DMS 273 (cell line): Measurements from ENCODE around the gene MYO9B.
A peak's percentile ranks its signal among the peaks of the same experiment; 100 is the strongest.

Source experiments
- DNase-seq: peaks from one replicate; lab custom pipeline; 2025; ENCODE audit not compliant: unreplicated experiment; lab: John Stamatoyannopoulos, UW

The MYO9B gene

DNA sequence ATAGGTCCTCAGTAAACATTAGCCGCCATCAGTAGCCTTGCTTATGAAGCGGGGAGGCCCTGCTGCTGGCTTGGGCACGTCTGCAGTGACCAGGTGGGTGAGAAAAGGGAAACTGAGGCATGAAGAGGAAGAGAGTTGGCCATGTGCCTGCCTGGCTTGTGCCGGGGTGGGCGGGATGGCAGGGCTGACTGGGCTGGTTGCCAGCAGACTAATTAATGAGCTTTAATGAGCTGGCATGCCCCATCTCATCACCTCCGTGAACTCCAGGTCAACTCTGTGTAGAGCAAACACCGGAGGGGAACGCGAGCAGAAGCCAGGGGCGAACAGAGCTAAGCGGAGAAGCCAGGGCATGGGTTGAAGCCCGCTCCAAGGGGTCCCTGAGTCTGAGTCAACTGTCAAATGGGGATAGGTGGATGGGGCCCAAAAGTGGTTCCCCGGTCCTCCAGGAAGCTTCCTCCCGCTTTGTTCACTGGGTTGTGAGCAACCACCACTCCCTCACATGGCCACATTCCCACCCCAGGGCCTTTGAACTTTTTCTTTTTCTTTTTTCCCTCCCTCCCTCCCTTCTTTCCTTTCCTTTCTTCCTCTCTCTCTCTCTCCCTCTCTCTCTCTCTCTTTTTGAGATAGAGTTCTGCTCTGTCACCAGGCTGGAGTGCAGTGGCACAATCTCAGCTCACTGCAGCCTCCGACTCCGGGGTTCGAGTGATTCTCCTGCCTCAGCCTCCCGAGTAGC is 161.4 kb downstream of the MYO9B start:
- peak; percentile 32 for DNase-seq

DNA sequence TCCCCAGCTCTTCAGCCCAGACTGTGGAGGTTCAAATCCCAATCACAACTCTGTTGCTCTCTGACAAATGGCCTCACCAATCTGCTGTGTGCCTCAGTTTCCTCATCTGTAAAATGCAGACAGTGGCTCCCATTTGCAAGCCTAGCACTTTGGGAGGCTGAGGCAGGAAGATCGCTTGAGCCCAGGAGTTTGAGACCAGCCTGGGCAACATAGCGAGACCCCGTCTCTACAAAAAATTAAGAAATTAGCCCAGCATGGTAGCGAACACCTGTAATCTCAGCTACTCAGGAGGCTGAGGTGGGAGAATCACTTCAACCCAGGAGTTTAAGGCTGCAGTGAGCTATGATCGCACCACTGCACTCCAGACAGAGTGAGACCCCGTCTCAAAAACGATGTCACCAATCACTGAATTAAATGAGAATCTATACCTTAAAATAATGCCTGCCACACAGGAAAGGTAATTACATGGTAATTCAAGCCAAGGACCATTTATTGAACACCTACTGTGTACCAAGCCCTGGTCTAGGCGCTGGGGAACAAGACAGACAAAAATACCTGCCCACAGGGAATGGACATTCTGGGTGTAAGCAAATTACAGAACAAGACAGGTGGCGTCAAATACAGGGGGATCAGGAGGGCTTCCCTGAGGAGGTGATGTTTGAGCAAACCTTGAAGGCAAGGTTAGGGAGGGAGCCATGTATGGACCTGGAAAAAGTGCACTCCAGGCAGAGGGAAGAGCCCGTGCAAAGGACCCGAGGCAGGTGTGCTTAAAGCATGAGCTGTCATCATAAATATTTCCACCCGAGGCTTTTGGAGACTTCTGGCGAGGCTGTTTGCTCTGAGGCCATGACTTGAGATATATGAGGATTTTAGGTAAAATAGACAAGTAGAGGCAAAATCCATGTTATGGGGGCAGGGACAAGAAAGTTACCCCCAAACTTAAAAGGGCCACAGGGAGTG is 162.4 kb downstream of the MYO9B start:
- no peak for DNase-seq

DNA sequence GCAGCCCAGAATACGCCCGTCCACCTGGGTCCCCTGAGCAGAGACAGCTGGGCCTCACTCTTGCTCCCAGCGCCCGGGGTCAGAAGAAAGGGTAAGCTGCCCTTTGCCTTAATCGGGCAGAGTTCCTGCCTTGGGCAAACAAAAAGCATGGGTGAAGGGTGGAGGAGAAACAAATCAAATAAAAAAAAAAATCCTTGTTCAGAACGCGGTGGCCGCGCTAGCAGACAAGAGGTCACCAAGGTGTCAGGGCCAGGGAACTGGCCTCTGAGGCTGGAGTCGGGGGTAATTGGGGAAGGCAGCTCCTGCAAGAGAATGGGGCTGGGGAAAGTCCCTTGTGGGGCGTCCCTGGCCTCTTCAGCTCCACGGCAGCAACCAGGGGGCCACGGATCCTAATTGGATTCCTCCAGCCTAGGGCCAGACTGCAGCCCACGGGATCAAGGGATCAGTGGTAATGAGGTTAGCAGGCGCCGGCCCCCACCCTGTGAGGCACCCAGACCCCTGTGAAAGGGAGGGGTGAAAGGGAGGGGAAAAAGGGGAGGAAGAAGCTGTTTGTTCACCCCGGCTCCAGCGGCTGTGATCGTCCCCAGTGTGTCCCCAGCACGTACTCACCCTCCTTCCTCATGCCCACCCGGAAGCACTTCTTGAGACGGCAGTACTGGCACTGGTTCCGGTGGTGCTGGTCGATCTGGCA is 164.6 kb downstream of the MYO9B start:
- DNase-seq, result no peak

DNA sequence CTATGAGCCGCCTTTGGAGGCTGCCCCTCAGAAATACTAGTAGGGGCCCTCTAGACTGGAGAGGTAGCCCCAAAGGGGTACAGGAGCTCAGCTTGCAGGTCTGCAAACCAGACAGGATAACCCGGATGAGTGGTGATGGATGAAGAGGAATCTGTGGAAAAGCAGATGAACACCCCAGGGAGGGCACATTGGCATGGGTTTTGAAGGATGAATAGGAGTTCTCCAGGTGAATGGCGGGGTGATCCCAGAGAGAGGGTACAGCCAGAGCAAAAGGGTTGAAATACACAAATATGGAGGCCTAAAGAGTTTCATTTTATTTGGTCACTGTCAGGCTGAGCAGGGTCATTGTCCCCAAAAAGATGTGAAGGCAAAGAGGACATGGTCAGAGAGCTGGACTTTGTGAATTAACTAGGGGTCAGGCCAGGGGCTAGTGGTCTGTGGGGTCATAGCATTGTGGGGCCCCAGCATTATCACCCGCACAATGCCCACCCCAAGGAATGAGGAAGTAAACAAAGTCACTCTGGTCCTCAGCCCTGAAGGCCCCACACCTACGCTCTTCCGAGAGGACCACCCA is 165.3 kb downstream of the MYO9B start:
- no peak for DNase-seq

DNA sequence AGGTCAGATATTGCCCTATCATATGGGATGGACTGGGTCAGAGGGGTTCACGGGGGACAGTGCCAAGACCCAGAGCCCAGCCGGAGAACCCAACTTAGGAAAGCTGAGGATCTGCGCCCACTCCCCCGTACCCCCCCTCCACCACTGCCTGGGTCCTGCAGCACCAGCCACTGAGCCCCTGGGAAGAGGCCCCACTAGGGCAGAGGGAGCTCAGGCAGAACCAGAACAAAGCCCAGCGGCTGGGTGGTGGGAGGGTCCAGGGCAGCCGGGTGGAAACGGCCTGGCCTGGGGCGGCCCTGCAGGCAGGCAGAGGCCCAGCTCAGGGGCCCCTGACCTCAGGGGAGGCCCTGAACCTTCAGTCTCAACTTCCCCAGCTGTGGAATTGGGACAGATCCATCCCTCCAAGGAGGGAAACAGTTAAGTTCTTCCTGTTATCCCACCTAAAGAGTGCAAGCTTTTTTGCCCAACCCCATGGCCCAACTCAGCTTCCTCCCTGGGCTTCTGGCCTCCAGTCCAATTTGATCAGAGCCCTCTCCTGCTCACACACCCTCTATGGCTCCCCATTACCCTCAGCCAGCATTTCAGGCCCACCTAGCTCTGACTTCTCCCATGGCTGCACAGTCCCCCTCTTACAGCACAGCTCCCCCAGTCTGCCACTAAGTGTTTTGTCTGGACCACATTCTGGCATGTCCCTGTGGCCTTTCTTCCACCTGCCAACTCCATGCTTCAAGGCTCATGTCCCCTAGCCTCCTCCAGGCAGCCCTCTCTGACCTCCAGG is 167.0 kb downstream of the MYO9B start:
- DNase-seq, result no peak

DNA sequence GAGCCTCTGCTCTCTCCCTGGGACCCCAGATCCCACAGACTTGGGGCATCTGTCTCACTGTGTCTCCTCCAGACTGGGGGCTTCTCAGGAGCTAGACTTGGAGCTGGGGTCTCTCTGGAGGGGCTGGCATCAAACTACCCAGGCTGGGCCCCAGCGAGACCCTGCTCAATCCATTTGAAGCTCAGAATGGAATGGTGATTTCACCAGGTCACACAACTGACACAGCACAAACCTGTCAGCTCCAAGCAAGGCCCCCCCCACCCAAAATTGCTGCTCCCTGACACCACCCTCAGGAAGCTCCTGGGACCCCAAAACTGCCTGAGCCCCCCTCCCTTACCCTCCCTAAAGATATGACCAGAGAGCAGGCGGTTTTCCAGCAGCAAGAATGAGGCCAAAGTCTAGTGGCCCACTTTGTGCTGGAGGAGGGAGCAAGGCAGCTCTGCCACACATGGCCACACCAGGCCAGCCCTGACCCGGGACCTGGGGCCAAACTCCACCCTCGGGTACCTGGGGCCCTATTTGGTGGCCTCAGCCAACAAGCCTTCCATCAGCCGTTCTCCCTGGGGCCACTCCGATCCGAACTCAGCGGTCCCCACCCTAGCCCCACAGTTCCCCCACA is 167.7 kb downstream of the MYO9B start:
- no peak for DNase-seq

DNA sequence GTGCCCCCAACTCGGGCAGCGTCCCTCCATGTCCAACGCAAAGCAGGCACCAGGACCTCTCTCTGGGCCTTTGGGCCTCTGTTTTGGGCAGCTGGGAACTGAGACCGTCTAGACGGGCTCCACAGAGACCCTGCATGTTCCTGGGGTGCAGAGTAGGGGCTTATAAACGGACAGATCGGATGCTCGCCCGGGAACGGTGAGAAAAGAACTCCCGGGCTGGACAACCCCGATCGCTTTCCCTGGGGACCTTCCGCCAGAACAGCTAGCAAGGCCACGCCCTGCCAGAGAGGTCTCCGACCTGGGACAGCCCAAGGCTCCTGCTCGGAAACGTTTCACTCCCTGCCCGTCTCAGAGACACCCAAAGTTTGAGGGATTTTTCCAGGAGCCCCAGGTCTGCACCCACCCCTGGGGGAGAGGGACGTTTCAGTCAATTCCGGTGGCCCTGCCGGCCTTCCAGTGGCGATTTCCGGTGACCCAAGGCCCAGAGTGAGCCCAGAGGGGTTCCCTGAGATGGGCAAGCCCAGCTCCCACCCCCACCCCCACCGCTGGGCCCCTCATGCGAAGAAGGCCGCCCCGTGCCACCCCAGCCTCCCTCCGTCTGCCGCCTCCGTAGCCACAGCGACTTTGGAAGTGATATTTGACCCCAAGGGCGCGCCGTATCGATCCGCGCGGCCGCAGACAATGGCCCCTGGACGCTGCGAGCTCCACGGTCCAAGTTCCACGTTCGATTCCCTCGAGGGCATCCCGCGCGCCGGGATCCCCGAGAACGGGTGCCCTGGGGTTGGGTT is 168.4 kb downstream of the MYO9B start:
- DNase-seq, result peak; percentile 27

DNA sequence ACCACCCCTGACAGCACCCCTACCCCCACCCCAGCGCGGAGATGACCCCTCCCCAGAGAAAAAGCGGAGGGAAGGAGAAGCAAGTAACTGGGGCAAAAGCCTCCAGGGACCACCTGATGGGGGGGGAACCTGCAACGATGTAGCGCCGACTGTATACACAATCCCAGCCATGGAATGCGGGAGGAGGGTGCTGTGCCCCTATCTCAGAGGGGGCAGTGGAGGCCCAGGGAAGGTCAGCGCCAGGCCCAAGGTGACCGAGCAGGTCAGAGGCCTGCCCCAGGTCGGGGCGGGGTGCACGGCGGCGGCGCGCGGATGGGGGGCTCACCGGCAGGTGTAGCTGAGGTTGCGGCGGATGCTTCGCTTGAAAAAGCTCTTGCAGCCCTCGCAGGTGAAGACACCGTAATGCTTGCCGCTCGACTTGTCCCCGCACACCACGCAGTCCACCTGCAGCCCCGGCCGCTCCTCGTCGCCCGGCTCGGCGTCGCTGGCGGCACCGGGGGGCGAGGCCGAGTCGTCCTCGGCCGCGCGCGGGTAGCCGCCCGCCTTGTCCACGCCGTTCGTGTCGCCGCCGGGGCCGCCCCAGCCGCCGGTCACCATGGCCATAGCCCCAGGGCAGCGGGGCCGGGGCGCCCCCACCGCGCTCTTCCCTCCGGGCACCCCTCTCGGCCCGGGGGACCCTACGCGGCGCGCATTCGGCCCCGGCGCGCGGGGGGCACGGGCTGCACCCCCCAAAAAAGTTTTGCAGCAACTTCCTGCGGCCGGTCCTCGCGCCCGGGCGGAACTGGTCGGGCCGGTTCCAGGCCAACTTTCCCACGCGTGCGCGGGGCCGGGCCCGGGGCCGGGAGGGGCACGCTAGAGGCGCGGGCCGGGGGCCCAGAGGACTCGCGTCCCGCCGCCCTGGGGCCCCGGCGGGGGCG is 169.3 kb downstream of the MYO9B start:
- DNase-seq, result peak; percentile 28

DNA sequence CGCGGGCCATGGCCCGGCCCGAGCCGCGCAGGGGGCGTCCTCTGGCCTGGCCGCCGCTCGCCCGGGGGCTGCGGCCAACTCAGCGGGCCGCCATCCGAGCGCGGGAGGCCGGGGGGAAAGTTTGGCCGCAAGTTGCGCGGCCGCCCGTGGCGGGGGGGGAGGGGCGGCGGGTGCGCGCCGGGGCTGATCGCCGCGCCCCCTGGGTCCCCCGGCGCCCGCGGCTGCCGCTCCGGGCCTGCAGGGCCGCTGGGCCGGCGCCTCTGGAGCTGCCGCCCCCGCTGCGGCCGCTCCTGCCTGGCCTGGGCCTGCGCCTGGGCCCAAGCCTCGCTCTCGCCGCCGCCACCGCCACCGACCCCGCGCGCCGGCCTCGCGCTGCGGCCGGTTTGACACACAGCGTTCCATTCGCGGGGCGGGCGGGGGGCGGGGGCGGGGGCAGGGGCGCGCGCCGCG is 170.0 kb downstream of the MYO9B start, which contains the start of gene NR2F6:
Gene NR2F6, minus strand, starts transcription at position 385 of the 450 bp plus-strand sequence. CDS start 699 bp downstream, outside the sequence.
- no peak for DNase-seq

DNA sequence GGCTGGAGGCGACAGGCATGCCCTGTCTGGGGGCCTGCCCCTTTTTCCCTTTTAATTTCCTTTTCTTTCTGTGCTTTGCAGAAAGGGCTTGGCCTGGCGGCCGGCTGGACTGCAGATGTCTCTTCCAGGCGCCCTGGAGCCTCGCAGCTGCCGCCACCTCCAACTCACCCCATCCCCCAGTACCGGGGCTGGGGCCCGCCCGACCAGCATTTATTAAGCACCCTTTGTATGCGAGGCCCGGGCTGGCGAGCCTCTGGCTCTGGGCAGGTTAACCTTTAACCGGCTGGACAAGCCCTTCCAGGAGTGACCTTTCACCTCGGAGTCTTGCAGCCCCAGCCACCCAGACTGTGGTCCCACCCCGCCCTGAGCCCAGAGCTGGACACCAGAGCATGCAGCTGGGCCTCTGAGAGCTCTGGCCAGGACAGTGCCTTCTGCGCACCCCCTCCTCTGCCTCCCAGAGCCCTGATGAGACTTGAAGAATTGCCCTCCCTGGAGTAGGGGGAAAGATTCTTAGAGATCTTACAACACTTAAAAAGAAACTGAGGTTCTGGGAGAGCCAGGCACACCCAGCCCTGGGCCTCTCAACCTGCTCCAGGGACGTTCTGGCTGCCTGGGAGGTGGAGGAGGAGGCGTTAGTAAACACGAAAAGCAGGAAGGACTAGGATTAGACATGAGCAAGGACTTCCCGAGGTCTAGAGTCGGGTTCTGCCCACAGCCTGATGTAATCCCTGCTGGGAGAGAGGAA is 171.3 kb downstream of the MYO9B start:
- peak; percentile 76 for DNase-seq

DNA sequence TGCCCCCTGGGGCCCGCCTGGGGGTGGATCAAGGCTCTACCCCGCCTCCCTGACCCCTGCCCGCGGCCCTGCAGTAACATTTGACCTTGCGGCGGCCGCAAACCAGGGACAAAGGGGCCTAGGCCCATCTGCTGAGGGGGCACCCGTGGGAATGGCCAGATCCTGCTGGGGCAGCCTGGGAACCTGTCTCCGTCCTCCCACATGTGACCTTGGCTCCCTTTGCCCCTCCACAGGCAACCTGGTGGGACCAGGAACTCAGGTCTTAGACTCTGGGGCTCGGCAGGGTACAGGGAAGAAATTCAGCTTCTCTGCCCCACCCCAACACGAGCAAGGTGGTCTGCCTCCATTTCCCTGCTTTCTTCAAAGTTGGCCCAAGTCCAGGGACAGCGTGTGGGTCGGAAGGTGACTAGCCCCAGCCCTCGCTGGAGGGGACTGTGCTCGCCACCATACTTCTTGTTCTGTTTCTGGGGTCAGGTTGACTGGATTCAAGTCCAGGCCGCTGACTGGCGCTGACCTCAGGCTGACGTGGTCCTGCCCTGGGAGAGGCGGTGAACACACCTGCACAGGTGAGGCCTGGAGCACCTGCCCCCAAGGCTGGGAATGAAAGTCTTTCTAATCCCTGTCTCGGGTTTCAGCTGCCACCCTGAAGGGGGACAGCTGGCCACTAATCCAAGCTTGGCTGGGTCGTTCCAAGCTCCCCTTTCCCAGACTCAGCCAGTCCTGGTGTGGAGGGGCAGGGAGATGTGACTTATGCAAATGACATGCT is 172.6 kb downstream of the MYO9B start:
- DNase-seq, result peak; percentile 60

DNA sequence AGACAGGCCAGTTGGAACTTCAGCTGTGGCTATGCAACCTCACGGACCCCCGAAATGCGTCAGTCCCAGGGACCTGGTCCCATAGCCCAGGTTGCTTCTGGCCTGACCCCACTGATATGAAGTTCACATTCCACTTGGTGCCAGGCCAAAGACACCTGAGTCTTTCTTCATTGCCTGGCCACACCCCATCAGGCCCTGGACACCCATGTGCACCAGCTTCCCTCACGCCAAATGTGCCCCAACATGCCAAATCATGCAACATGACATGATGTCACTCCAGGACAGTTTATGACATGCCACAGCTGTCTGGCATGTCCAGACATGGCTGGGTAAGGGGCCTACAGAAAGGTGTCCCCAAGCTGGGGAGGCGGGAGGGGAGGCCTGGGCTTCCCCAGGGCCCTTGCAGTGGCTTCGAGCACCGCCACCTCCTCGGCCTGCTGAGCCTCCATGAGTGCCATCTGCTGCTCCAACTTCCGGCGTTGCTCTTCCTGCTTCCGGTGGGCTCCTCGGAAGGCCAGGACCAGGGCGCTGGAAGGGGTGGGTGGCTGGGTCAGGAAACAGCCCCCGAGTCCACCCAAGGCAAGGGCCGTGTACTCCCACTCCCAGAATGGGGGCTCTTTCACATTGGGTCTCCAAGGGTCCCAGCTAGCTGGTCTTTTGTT is 174.4 kb downstream of the MYO9B start:
- no peak for DNase-seq

DNA sequence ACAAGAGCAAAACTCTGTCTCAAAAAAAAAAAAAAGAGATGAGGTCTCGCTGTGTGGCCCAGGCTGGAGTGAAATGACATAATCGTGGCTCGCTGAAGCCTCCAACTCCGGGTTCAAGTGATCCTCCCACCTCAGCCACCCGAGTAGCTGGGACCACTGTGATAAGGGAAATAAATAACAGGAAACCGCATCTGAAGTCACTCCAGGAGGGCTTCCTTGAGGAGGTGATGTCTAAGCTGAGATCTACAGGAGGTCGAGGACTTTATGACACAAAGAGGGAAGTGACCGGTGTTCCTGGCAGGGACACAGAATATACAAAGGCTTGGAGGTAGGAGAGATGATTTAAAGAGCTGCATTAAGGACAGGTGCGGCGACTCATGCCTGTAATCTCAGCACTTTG is 179.1 kb downstream of the MYO9B start:
- no peak for DNase-seq

DNA sequence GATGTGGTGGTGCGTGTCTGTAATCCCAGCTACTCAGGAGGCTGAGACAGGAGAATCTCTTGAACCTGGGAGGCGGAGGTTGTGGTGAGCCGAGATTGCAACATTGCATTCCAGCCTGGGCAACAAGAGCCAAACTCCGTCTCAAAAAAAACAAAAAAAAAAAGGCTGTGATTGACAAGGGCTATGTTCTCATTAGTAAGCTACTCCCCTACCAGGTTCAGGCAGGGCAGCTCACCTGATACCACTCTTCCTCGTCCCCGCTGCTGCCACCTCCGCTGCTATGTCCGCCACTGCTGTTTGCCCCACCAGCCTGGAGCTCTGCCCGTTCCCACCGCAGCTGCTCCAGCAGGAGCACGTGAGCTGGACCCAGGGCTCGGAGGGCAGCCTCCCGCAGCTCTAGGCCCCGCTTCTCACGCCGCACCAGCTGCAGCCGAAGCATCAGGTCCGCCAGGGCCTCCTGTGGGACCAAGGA is 179.6 kb downstream of the MYO9B start:
- peak; percentile 61 for DNase-seq

DNA sequence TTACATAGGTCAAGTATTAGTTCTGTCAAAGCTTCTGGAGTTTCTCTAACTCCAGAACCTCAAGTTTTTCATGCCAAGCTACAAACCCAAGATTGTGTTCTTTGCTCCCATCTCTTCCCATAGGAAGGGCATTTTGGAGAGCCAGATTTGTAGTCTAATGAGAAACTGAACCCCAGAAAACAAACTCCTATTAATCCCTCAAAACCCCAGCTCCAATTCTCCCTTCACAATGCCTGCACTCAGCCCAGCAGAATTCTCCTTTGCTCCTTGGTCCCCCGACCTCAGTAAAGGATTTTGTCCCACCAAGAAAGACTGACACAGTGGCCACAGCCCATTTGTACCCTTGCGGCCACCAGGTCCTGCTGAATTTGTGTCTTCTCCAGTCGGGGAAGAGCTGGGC is 180.6 kb downstream of the MYO9B start:
- DNase-seq, result no peak
